Sigmoid colon (tissue), 7 donors: Measurements from ENCODE around the gene METTL26. TPM values are rescaled to one million over a fixed set of nuclear protein-coding genes. Genes with fewer than 3 reads are reported as not detected.

ENCODE experiments used
- DNase-seq: peaks from one replicate; pipeline ENCODE4 v3.0.0-alpha.2; 2019
- H3K27ac ChIP-seq, 4 donors: fragments of 200-600 bp; sonication (generic); one replicate each; pipeline ENCODE4 v1.5.1; 2016 to 2019; ENCODE audit warnings: mild to moderate bottlenecking in 1 of 4
- H3K27me3 ChIP-seq, 3 donors: fragments of 200-600 bp; sonication (generic); one replicate each; pipeline ENCODE4 v1.5.1; 2019; ENCODE audit warnings: mild to moderate bottlenecking in 1 of 3
- H3K36me3 ChIP-seq, 4 donors: fragments of 200-600 bp; sonication (generic); one replicate each; pipeline ENCODE4 v1.5.1; 2016 to 2019
- H3K4me1 ChIP-seq, 4 donors: fragments of 200-600 bp; sonication (generic); one replicate each; pipeline ENCODE4 v1.5.1; 2017 to 2019
- H3K4me3 ChIP-seq, 4 donors: fragments of 200-600 bp; sonication (generic); one replicate each; pipeline ENCODE4 v1.5.1; 2017 to 2019; ENCODE audit warnings: mild to moderate bottlenecking in 2 of 4, moderate library complexity in 1 of 4
- H3K9me3 ChIP-seq, 4 donors: fragments of 200-600 bp in 3 of 4; sonication (generic) in 3 of 4; one replicate each; pipeline versions ENCODE4 v1.5.1 to v1.6.1; 2013 to 2019
- CTCF ChIP-seq, 4 experiments: fragments of 450-650 bp in 3 of 4; fragments of 200-600 bp in 1 of 4; IDR thresholded peaks; one replicate each; pipeline ENCODE4 v1.5.1; 2016 to 2019; ENCODE audit warnings: antibody characterized with exemption in 4 of 4, mild to moderate bottlenecking in 3 of 4, moderate library complexity in 2 of 4
- EP300 ChIP-seq, 4 donors: sonication (generic); formaldehyde crosslinking; IDR thresholded peaks; one replicate each; pipeline ENCODE4 v1.6.1; 2017; ENCODE audit warnings: antibody characterized with exemption in 4 of 4
- POLR2A ChIP-seq, 2 donors: fragments of 450-650 bp; IDR thresholded peaks; one replicate each; pipeline ENCODE4 v1.6.1; 2016; ENCODE audit warnings: antibody characterized with exemption in 2 of 2, mild to moderate bottlenecking in 2 of 2, moderate library complexity in 2 of 2
- POLR2AphosphoS5 ChIP-seq, 4 donors: sonication (generic); formaldehyde crosslinking; IDR thresholded peaks; one replicate each; pipeline ENCODE4 v1.6.1; 2017; ENCODE audit warnings: antibody characterized with exemption in 4 of 4
- WGBS, 2 donors: extraction: QIAGEN DNeasy Blood & Tissue Kit; methylation state at CpG; one replicate each; pipeline ENCODE4 v1.1.7; 2013; 5-methylcytosine and 5-hydroxymethylcytosine counted together
- intact Hi-C: fragments of 100-400 bp; cut with DNase I; formaldehyde crosslinking; loops from one replicate; pipeline ENCODE4 v1.15.1; 2023
- polyA plus RNA-seq, 3 donors: library from polyadenylated mRNA; stranded (reverse); fragments of 200-250 nt; gene quantifications; one replicate each; pipeline ENCODE4 v1.2.3, GENCODE V29; 2013
- total RNA-seq, 4 donors: library from RNA; depleted of rRNA; stranded (reverse); fragments of >200 nt; gene quantifications; one replicate each; pipeline ENCODE4 v1.1.0, GENCODE V29; 2016
- donor health status: healthy with polysubstance abuse.
- donor health status: Bipolar disorder and iron deficiency.
- donor health status: healthy.

Gene METTL26
- total and polyA plus RNA-seq, 7 donors: 79.5 to 163 (median 132) TPM

GRCh38 chr16:638836-639235 lies 2.7 kb upstream of the METTL26 start:
- TF ChIP-seq EP300 (IDR thresholded peaks at IDR 0.05) (no peak), POLR2A (IDR thresholded peaks at IDR 0.05) (no peak), POLR2AphosphoS5 (IDR thresholded peaks at IDR 0.05) (no peak), CTCF (IDR thresholded peaks at IDR 0.05) (no peak)
- DNase-seq: no peak
- H3K27ac ChIP-seq: no peak overlapping the region
- WGBS, 2 donors: 85 to 86% methylated on average over 9 of the region's 9 CpGs
- H3K9me3 ChIP-seq: no peaks in the 10 kb centered on the region
- no peaks in the 10 kb centered on the region for H3K27me3 ChIP-seq
- intact Hi-C loops: no loop called here
- peaks cover 0 to 8% (median 6%) of the 10 kb centered on the region in 4 donors for H3K36me3 ChIP-seq
- no peak overlapping the region for H3K4me3 ChIP-seq
- peaks cover 0 to 54% (median 42%) of the 10 kb centered on the region in 4 donors for H3K4me1 ChIP-seq

- no peaks in the 10 kb centered on the region for H3K27me3 ChIP-seq
- WGBS, 2 donors: 87 to 89% methylated on average over 15 of the region's 15 CpGs
- peaks cover 0 to 16% (median 12%) of the 10 kb centered on the region in 4 donors for H3K36me3 ChIP-seq
- peak overlapping the region; percentile 75 to 99 (median 94) for H3K27ac ChIP-seq
- DNase-seq: no peak
- H3K4me3 ChIP-seq: no peak overlapping the region
- TF ChIP-seq POLR2A (IDR thresholded peaks at IDR 0.05) (no peak), POLR2AphosphoS5 (IDR thresholded peaks at IDR 0.05) (no peak), EP300 (IDR thresholded peaks at IDR 0.05) (no peak), CTCF (IDR thresholded peaks at IDR 0.05) (no peak)
- H3K4me1 ChIP-seq: peaks cover 0 to 47% (median 39%) of the 10 kb centered on the region in 4 donors
- intact Hi-C loops: no loop called here
- H3K9me3 ChIP-seq: no peaks in the 10 kb centered on the region
Measured at GRCh38 chr16:638034-638543, 2.0 kb upstream of the METTL26 start.

- Histone ChIP-seq H3K4me3 (peak overlapping the region; percentile 64 to 98 (median 81)), H3K36me3 (peaks cover 0 to 21% (median 12%) of the 10 kb centered on the region in 4 donors), H3K27me3 (peaks cover 0 to 4% (median 0%) of the 10 kb centered on the region in 3 donors), H3K27ac (peak overlapping the region; percentile 89 to 99 (median 97)), H3K9me3 (no peaks in the 10 kb centered on the region), H3K4me1 (peaks cover 0 to 40% (median 32%) of the 10 kb centered on the region in 4 donors)
- 14 to 17% methylated on average over 53 of the region's 53 CpGs for WGBS, 2 donors
- intact Hi-C loops: loop anchor here (2.0 kb wide), 1 partner anchor 49 kb away; no protein-coding TSS in a partner anchor
- DNase-seq: peak; percentile 97
- TF ChIP-seq EP300 (IDR thresholded peaks at IDR 0.05) (no peak), POLR2AphosphoS5 (IDR thresholded peaks at IDR 0.05) (no peak), CTCF (IDR thresholded peaks at IDR 0.05) (no peak), POLR2A (IDR thresholded peaks at IDR 0.05) (no peak)
Measured at GRCh38 chr16:637081-638018, 1.2 kb upstream of the METTL26 start.

GRCh38 chr16:635573-636205 lies 416 bp downstream of the METTL26 start:
- Histone ChIP-seq H3K4me3 (peak overlapping the region; percentile 64 to 98 (median 81)), H3K27ac (peak overlapping the region; percentile 89 to 99 (median 97)), H3K4me1 (peaks cover 0 to 38% (median 34%) of the 10 kb centered on the region in 4 donors), H3K27me3 (peaks cover 0 to 13% (median 0%) of the 10 kb centered on the region in 3 donors), H3K9me3 (no peaks in the 10 kb centered on the region), H3K36me3 (peaks cover 0 to 21% (median 12%) of the 10 kb centered on the region in 4 donors)
- WGBS, 2 donors: 1 to 4% methylated on average over 55 of the region's 55 CpGs
- TF ChIP-seq POLR2AphosphoS5 (IDR thresholded peaks at IDR 0.05) (no peak), CTCF (IDR thresholded peaks at IDR 0.05) (no peak), POLR2A (IDR thresholded peaks at IDR 0.05) (no peak), EP300 (IDR thresholded peaks at IDR 0.05) (no peak)
- DNase-seq: no peak
- intact Hi-C loops: loop anchor here (2.0 kb wide), 1 partner anchor 47 kb away; no protein-coding TSS in a partner anchor
